ENCODE results near the gene TRPM3.

- TF ChIP-seq CTCF (IDR thresholded peaks at IDR 0.05) (no peak), EZH2 (IDR thresholded peaks at IDR 0.05; ENCODE audit: borderline replicate concordance, insufficient read depth, low read depth, low read length, poor library complexity, severe bottlenecking) (no peak)
Measured at GRCh38 chr9:70529833-70530232, 591.6 kb downstream of the TRPM3 start.
